NB4 (cell line): ENCODE results near the gene LYRM9.

Source experiments
- DNase-seq: peaks from one replicate; pipeline ENCODE4 v3.0.0; 2010; ENCODE audit warnings: low read depth
- H3K4me3 ChIP-seq: one replicate; pipeline ENCODE4 v1.5.1; 2011; ENCODE audit warnings: mild to moderate bottlenecking, low read depth, low read length, moderate library complexity
- CTCF ChIP-seq: IDR thresholded peaks from one replicate; pipeline ENCODE4 v1.5.1; 2012; ENCODE audit warnings: low read depth, low read length
- MAX ChIP-seq: IDR thresholded peaks from 2 replicates; pipeline ENCODE4 v1.6.1; 2011; ENCODE audit warnings: low read depth, low read length
- MYC ChIP-seq: IDR thresholded peaks from 2 replicates; pipeline ENCODE4 v1.6.1; 2011; ENCODE audit warnings: low read depth, low read length
- POLR2A ChIP-seq: IDR thresholded peaks from 2 replicates; pipeline ENCODE4 v1.6.1; 2011; ENCODE audit warnings: mild to moderate bottlenecking; ENCODE audit not compliant: insufficient read length; ENCODE audit errors: extremely low read depth

The LYRM9 gene

GRCh38 chr17:27907976-27908558 lies 14.9 kb upstream of the LYRM9 start:
- TF ChIP-seq POLR2A (no peak), MAX (no peak), MYC (no peak)
- H3K4me3 ChIP-seq, result no peak overlapping the region
- no peak for DNase-seq

- no peak for DNase-seq
- no peak for TF ChIP-seq MYC
- no peak for TF ChIP-seq POLR2A
- TF ChIP-seq MAX, result no peak
- no peak for TF ChIP-seq CTCF
- H3K4me3 ChIP-seq, result no peak overlapping the region
Measured at GRCh38 chr17:27906623-27907022, 13.5 kb upstream of the LYRM9 start.

- DNase-seq, result no peak
- H3K4me3 ChIP-seq, result no peak overlapping the region
- TF ChIP-seq MAX (no peak), MYC (no peak), CTCF (no peak), POLR2A (no peak)
Measured at GRCh38 chr17:27906226-27906580, 13.0 kb upstream of the LYRM9 start.

- TF ChIP-seq MAX, result no peak
- no peak for TF ChIP-seq MYC
- TF ChIP-seq CTCF, result no peak
- no peak for TF ChIP-seq POLR2A
- no peak overlapping the region for H3K4me3 ChIP-seq
- DNase-seq, result no peak
Measured at GRCh38 chr17:27905447-27906225, 12.5 kb upstream of the LYRM9 start.

- H3K4me3 ChIP-seq, result no peak overlapping the region
- DNase-seq, result no peak
- TF ChIP-seq CTCF (no peak), MYC (no peak), POLR2A (no peak), MAX (no peak)
Measured at GRCh38 chr17:27904534-27905446, 11.6 kb upstream of the LYRM9 start.
